ENCODE results near the gene PPP1R8.

PPP1R8 gene

GRCh38 chr1:27811741-27812500, 18.7 kb upstream of the PPP1R8 start:
- no peak for TF ChIP-seq TCF12 (IDR thresholded peaks at IDR 0.05; ENCODE audit: low read depth)
- TF ChIP-seq USF1 (IDR thresholded peaks at IDR 0.05): no peak
- TF ChIP-seq TEAD4 (IDR thresholded peaks at IDR 0.05): no peak
- no peak for TF ChIP-seq YY1 (IDR thresholded peaks at IDR 0.05; ENCODE audit: low read depth)

- no peak for TF ChIP-seq FOXM1 (IDR thresholded peaks at IDR 0.05; ENCODE audit: borderline replicate concordance, low read depth)
- TF ChIP-seq ZBTB7A (IDR thresholded peaks at IDR 0.05; ENCODE audit: low read depth): no peak
- TF ChIP-seq TEAD4 (IDR thresholded peaks at IDR 0.05): no peak
These were observed 13.5 kb upstream of the PPP1R8 start for GRCh38 chr1:27816921-27817630.

DNA sequence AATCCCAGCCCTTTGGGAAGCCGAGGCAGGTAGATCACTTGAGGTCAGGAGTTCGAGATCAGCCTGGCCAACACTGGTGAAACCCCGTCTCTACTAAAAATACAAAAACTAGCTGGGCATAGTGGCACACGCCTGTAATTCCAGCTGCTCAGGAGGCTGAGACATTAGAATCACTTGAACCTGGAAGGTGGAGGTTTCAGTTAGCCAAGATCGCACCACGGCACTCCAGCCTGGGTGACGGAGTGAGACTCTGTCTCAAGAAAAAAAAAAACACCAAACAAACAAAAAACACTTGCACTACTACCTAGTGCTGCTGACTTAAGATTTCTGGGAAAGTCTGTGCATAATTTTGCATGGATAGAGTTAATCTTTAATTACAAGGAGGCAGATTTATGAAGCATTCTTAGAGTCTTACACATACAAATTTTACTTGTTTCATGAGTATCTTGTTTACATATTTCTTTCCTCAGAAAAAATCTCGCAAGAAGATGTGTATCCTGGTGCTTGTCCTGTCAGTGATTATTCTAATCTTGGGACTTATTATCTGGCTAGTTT, 8.7 kb upstream of the PPP1R8 start:
- no peak for TF ChIP-seq RAD21 (IDR thresholded peaks at IDR 0.05; ENCODE audit: low read depth)
- TF ChIP-seq, protein P1, sequence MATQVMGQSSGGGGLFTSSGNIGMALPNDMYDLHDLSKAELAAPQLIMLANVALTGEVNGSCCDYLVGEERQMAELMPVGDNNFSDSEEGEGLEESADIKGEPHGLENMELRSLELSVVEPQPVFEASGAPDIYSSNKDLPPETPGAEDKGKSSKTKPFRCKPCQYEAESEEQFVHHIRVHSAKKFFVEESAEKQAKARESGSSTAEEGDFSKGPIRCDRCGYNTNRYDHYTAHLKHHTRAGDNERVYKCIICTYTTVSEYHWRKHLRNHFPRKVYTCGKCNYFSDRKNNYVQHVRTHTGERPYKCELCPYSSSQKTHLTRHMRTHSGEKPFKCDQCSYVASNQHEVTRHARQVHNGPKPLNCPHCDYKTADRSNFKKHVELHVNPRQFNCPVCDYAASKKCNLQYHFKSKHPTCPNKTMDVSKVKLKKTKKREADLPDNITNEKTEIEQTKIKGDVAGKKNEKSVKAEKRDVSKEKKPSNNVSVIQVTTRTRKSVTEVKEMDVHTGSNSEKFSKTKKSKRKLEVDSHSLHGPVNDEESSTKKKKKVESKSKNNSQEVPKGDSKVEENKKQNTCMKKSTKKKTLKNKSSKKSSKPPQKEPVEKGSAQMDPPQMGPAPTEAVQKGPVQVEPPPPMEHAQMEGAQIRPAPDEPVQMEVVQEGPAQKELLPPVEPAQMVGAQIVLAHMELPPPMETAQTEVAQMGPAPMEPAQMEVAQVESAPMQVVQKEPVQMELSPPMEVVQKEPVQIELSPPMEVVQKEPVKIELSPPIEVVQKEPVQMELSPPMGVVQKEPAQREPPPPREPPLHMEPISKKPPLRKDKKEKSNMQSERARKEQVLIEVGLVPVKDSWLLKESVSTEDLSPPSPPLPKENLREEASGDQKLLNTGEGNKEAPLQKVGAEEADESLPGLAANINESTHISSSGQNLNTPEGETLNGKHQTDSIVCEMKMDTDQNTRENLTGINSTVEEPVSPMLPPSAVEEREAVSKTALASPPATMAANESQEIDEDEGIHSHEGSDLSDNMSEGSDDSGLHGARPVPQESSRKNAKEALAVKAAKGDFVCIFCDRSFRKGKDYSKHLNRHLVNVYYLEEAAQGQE (IDR thresholded peaks at IDR 0.05; ENCODE audit: low read depth): no peak
- no peak for TF ChIP-seq NFIC (IDR thresholded peaks at IDR 0.05)
- no peak for TF ChIP-seq CEBPB (IDR thresholded peaks at IDR 0.05)
- no peak for TF ChIP-seq ZBTB7A (IDR thresholded peaks at IDR 0.05; ENCODE audit: low read depth)
- no peak for TF ChIP-seq TEAD4 (IDR thresholded peaks at IDR 0.05)

DNA sequence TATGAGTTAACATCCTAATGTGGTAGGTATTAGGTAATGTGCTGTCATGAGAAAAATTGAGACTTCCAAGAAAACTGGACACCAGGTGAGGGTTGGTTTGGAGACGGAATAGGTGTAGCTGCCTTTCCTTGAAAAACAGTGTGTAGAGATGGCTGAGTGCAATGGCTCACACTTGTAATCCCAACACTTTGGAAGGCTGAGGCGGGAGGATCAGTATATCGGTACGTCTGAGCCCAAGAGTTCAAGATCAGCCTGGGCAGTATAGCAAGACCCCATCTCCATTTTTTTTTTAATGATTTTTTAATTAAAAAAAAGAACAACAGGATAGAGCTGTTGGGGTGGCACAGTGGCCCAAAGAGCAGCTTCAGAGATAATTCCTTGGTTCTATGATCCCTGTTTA, 6.8 kb upstream of the PPP1R8 start:
- TF ChIP-seq RAD21 (IDR thresholded peaks at IDR 0.05; ENCODE audit: low read depth): no peak
- no peak for TF ChIP-seq MAX (IDR thresholded peaks at IDR 0.05)
- TF ChIP-seq YY1 (IDR thresholded peaks at IDR 0.05; ENCODE audit: low read depth): no peak
- no peak for TF ChIP-seq TCF12 (IDR thresholded peaks at IDR 0.05; ENCODE audit: low read depth)
- no peak for TF ChIP-seq CEBPB (IDR thresholded peaks at IDR 0.05)
- TF ChIP-seq, protein P1 (IDR thresholded peaks at IDR 0.05; ENCODE audit: low read depth): no peak
- TF ChIP-seq EP300 (IDR thresholded peaks at IDR 0.05; ENCODE audit: borderline replicate concordance): no peak
- no peak for TF ChIP-seq TEAD4 (IDR thresholded peaks at IDR 0.05)
- TF ChIP-seq USF1 (IDR thresholded peaks at IDR 0.05): no peak
- no peak for TF ChIP-seq ZBTB7A (IDR thresholded peaks at IDR 0.05; ENCODE audit: low read depth)
- TF ChIP-seq FOXM1 (IDR thresholded peaks at IDR 0.05; ENCODE audit: borderline replicate concordance, low read depth): no peak
- no peak for TF ChIP-seq TAF1 (IDR thresholded peaks at IDR 0.05; ENCODE audit: low read depth)
- TF ChIP-seq CREB1 (IDR thresholded peaks at IDR 0.05; ENCODE audit: low read depth): no peak
- no peak for TF ChIP-seq EGR1 (IDR thresholded peaks at IDR 0.05)

GRCh38 chr1:27824411-27824810, 6.2 kb upstream of the PPP1R8 start:
- no peak for TF ChIP-seq MAX (IDR thresholded peaks at IDR 0.05)

GRCh38 chr1:27831568-27832410, 1.2 kb downstream of the PPP1R8 start:
- TF ChIP-seq TCF12 (IDR thresholded peaks at IDR 0.05; ENCODE audit: low read depth) (no peak), CREB1 (IDR thresholded peaks at IDR 0.05; ENCODE audit: low read depth) (no peak), NFIC (IDR thresholded peaks at IDR 0.05) (no peak), TAF1 (IDR thresholded peaks at IDR 0.05; ENCODE audit: low read depth) (no peak), ZBTB7A (IDR thresholded peaks at IDR 0.05; ENCODE audit: low read depth) (no peak), EGR1 (IDR thresholded peaks at IDR 0.05) (no peak), CEBPB (IDR thresholded peaks at IDR 0.05) (no peak), TEAD4 (IDR thresholded peaks at IDR 0.05) (no peak), YY1 (IDR thresholded peaks at IDR 0.05; ENCODE audit: low read depth) (no peak)
- TF ChIP-seq, protein P1 (IDR thresholded peaks at IDR 0.05; ENCODE audit: low read depth): no peak

Data from Ishikawa (cell line).